Measurements from ENCODE around the gene SLC38A1.
A peak's percentile ranks its signal among the peaks of the same experiment; 100 is the strongest.
"Not testable (repeated sequence)": the region's sequence is repeated elsewhere in the genome, so short reads cannot be mapped to it uniquely, and the experiment has no call there.

Gene SLC38A1

DNA sequence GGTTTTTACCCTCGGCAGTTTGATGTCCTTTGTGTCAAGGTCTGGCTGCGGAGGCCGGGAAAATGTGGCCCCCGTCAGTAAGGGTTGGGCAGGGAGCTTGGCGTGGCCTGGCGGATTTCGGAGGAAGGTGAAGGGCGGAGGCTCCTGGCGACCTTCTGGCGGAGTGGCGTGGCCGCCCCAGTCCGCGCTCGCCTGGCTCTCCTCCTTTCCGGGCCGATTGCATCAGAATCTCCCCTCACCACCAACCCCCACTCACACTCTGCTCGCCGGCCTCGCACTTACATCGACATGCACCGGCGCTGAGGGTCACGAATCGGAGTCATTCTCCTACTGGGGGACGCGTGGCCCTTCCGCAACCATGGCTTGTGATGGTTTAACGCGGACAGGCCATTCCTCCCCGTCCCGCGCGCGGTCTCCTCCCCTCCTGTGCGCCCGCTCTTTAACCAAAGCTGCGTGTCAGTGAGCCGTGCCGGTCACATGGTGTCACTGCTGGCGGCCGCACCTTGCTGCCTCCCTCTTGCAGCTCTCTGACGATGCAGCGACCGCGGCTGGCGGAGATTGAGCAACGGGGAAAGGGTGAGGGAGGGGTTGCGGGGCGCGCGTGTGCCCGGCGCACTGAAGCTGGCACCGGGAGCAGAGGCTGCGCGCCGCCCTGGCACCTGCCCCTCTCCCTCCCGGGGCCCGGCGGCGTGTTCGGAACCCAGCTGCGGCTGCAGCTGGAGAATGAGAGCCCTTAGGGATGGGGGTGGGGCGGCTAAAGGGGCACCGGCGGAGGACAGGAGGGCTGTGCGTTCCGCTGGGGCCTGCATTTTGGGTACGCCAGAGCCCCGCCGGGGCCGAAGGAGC, at the start of gene SLC38A1:
TSS of gene SLC38A1 (minus strand) at position 461 of the 846 bp plus-strand sequence. CDS start 29,243 bp downstream, outside the sequence.
- peak; percentile 77 for DNase-seq

DNA sequence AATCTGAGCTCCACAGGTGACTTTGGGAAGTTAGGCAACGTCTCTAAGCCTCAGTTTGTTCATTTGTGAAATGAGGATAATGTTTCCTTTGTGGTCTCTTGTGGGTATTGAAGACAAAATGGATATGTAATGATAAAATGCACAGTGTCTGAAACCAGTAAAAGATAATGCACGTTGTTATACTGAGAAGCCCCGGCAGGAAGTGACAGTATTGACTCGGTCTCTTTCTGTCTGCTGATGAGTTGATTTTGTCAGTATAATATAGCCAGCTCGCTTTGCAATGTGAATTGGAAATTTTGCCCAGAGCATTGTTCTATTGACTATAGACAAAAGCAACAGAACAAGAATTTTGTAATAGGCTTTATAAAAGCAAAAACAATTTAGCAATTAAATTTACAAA, 49.2 kb upstream of the SLC38A1 start:
- DNase-seq: no peak

DNA sequence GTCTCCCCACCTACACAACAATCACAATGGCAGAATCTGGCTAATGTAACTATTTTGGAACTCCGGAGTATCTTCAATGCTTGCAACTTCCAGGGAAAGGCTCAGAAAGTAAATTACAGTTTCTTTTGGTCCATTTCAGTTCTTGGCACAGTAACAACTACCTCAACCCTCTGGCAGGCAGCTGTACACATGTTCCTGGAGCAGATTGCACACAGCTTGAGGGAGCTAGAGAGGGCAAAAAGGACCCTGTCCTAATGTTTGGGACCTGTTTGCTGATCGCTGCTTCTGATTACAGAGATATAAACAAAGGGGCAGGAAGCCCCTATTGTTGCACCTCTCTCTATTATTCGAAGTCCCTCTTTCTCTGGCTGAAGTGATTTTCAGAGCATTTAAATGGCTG, 35.2 kb upstream of the SLC38A1 start:
- DNase-seq: no peak

DNA sequence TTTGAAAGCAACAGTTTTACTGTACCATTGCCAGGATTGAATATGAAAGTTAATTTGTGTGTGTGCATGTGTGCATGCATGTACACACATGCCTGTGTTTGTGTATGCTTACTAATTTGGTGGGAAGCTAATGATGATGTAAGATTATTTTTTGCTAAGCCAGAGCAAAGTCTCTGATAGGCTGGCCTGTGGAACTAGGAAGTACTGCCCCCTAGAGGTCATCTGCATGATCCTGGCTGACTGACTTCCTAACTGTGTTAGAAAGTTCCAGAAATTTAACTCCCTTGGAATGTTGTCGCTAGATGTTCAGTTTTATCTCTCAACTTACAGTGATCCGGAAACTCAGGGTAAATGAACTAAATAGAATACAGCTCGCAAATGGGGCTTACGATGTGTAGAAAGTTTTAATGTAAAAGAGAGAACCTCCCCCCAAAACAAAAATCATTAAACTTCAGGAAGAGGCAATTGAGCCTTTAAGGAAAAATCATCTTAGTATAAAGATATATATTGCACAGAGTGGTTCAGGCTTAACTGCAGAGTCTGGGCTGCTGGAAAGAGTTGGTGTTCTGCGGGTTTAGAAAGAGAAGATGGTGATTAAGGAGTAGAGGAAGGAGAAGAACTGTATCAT, 34.3 kb upstream of the SLC38A1 start:
- peak; percentile 13 for DNase-seq

DNA sequence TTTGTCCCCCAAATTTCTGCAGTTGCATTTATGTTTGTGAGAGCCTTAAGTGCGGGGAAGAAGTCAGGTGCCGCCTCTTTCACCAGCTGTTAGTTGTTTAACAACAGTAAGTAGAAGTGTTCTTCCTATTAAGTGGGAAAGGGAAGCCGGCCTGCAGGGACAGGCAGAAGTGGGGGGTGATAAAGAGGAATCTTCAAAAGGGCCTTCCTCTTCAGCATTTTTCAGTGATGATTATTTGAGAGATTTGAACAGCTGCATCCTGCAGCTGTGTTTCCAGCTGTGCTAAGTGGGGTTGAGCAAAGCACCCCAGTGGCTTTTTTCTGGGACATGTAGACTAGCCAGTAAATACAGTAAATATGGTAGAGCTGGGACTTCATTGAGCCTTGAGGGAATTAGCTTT, 32.1 kb upstream of the SLC38A1 start:
- no peak for DNase-seq

DNA sequence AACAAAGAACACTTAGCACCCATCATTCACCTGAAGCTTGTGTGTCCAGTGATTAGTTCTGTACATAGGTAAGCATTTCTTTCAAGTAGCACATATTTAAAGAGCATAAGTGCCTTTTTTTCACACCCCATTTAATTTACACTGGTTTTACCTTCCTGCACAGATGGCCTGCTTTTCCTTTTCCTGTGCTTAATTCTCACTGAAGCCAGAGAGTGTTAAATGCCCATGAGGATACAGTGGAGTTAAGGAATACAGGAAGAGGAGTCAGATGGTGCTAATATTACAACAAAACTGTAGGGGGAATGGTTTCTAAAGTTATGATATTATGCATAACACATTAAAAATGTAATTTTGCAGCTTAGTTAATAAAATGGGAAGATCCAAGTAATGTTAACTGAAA, 31.0 kb upstream of the SLC38A1 start:
- DNase-seq: no peak

DNA sequence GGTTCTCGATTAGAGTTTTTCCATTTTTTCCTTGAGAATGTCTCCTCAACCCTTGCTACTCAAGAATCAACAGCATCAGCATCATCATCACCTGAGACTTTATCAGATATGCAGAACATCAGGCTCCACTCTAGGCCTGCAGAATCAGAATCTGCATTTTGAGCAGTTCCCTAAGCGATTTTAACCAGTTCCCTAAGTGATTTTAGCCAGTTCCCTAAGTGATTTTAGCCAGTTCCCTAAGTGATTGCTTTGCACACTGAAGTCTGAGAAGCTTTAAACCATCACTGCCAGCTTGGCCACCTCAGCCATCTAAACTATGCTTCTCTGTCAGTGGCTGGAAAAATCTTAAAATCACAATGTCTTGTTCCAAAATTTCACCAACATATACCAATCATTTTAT, 29.4 kb upstream of the SLC38A1 start:
- no peak for DNase-seq

DNA sequence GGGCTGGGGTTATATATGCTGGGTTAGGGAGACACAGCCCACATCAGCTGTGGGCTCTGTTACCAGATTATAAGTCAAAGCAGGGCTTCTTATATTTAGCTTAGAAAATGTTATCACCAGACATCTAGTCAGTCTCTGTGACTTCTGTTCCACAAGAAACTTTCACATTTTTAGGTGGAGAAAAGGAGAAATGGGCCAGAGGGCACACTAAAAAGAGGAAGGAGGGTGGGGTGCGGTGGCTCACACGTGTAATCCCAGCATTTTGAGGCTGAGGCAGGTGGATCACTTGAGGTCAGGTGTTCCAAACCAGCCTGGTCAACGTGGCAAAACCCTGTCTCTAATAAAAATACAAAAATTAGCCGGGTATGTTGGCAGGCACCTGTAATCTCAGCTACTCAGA, 28.0 kb upstream of the SLC38A1 start:
- no peak for DNase-seq

DNA sequence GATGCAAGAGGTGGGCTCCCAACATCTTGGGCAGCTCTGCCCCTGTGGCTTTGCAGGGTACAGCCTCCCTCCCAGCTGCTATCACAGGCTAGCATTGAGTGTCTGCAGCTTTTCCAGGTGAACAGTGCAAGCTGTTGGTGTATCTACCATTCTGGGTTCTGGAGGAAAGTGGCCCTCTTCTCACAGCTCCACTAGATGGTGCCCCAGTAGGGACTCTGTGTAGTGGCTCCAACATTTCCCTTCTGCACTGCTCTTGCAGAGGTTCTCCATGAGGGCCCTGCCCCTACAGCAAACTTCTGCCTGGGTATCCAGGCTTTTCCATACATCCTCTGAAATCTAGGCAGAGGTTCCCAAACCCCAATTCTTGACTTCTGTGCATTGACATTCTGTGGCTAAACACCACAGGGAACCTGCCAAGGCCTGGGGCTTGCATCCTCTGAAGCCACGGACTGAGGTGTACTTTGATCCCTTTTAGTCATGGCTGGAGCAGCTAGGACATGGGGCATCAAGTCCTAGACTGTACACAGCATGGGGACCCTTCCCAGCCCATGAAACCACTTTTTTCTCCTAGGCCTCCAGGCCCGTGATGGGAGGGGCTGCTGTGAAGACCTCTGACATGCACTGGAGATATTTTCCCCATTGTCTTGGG, 24.0 kb upstream of the SLC38A1 start:
- DNase-seq: no peak

DNA sequence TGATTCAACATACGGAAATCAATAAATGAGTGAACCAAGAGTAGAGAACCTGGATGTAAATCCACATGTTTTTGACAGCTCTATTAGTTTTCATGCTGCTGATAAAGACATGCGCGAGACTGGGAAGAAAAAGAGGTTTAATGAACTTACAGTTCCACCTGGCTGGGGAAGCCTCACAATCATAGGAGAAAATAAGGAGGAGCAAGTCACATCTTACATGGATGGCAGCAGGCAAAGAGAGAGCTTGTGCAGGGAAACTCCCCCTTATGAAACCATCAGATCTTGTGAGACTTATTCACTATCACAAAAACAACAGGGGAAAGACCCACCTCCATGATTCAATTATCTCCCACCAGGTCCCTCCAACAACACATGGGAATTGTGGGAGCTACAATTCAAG, 23.1 kb upstream of the SLC38A1 start:
- DNase-seq: not testable (repeated sequence)

DNA sequence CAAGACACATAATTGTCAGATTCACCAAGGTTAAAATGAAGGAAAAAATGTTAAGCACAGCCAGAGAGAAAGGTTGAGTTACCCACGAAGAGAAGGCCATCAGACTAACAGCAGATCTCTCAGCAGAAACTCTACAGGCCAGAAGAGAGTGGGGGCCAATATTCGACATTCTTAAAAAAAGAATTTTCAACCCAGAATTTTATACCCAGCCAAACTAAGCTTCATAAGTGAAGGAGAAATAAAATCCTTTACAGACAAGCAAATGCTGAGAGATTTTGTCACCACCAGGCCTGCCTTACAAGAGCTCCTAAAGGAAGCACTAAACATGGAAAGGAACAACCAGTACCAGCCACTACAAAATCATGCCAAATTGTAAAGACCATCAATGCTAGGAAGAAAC, 16.3 kb upstream of the SLC38A1 start:
- DNase-seq: not testable (repeated sequence)

DNA sequence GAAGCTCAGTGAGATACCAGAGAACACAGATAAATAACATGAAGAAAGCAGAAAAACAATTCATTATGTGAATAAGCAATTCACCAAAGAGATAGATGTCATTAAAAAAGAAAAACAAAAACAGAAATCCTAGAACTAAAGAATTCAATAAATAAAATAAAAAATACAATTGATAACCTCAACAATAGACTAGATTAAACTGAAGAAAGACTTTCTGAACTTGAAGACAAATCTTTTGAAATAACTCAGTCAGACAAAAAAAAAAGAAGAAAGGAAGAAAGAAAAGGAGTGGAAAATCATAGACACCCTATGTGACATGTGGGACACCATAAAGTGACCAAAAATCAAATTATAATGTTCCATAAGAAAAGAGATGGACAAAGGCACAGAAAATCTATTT, 14.0 kb upstream of the SLC38A1 start:
- no peak for DNase-seq

DNA sequence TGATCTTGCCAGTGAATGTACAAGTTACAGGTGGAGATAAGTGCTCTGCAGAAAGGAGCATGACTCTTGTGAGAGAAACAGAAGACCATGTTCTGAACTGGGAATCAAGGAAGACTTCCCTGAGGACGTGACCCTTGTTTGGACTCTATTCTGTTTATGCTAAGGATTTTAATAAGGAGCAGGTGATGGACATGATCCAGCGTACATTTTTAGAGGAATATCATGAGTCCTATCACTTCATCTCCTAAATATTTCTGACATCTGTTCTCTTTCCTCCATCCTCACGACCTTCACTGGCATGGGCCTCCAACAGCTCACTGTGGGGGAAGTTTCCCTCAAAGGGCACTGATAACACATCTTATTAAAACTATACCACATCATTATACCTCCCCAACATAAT, 7.9 kb upstream of the SLC38A1 start:
- DNase-seq: no peak

DNA sequence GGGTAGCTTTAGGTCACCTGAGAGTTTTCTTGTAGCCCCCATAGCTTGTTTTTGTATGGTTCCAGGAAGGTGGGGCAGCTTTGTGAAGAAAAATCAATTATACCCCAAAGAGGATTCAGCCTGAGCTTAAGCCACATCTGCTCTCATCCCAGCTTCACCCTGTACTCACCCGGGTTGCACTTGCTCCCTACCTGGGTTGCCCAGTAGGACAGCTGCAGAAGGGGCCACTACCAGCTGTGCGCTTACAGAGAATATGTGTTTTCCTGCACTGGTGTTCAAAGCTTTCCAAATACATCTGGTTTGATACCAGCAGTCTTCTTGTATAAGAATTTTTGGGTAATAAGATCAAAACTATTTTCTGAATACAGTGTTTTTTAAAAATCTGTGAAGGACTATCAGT, 3.0 kb upstream of the SLC38A1 start:
- no peak for DNase-seq

DNA sequence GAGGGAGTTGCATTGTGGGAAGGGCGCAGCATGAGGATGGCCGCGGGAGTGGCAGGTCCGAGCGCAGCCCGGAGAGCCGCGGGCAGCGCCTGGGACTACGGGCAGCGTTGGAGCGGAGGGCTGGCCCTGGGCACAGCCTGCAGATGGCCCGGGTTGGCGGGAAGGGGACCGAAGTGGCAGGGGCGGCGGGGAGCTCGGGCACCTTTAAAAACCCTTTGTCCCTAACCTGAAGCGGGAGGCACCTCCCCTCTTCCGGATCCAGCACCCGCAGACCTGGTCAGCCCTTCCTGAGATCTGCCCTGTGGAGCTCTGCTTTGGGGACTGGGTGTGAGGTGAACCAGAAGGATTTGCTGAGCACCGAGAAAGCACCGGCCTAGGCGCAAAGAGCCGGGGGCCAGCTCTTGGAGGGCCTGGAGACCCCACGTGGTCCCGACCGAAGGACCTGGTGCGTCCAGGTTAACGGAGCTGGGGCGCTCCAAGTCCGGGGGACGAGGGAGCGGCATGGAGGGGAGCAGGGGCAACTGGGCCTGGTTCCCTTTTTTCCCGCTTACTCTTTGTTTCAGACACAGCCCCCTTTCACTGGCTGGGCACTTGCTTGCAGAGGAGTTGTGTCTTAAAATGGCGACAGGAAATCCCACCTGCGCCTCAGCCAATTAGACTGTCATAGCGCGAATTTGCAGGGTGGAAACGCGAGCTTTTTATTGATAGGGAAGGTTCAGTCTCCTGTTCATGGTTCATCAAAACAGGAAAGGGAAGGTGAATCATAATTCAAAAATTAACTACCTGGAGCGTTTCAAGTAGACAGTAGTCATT, 792 bp upstream of the SLC38A1 start:
- DNase-seq: no peak

DNA sequence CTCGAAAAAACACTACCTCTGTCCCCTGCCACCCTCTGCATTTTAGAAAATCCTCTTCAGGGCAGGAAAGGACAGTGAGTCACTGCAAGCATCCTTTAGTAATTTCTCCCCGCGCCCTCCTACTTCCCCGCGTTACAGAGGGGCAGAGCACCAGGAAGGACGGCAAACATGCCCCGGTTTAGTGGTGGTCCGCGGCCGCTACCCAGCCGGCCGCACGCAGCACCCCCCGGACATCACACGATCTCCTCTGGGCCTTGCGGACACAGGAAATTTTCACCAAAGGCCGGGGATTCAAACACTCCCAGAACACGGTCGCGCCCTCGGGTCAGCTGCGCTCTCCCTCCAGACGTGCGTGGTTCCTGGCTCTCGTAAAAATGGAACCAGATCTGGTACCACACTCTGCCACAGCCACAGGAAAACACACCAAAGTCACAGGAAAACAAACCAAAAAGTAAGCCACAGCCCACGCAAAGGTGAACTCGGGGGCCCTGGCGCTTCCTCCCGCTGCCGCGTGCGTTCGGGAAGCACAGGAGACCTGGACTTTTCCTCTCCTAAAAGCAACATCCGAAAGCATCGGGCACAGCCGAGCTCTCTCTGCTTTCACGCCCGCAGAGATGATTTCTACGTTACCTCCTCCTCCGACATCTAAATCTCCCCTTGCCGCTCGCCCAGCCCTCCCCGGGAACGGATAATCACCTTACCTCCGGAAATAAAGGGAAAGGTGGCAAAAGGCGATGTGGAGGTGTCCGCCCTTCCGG, 839 bp downstream of the SLC38A1 start:
- DNase-seq: no peak

DNA sequence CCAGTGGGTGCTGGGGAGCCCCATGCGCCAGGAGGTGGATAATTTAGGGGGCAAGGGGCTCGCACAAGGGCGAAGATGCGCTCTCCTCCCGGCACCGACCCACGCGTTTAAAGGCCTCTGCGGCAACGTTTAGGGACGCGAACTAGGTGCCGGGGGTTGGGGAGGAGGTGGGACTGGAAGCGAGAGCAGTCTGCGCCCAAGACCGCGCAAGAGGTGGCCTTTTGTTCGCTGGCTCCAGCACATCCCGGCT, 1.3 kb downstream of the SLC38A1 start:
- no peak for DNase-seq

DNA sequence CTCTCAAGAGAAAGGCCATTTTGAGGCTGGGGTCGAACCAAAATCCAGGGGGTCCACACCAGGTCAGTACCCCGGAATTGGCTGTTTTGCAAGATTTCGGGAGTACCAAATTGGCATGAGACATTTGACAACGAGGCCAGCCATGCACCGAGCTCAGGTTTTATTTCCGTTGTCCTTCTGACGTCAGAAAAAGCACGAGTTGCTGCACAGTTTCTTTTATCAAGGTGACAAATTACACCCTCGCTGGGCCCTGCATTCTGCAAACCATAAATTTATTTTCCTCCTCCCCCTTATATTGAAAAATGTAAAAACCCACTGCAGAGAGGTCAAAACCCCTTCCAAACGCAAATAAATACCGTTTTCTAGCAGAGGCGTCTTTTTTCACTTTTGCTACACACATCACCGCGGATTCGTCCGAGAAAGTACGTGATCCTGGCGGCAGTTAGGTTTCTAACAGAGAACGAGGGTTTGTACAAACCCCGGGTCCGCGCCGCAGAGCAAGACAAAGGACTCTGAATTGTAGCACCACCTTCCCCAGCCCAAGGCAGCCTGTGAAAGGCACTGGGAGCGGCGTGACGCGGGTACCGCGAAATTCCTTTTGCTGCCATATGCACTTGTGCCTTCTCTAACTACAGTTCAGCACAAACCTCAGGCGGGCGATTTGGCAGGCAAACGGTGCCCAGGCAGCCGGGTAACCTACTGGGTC, 1.8 kb downstream of the SLC38A1 start:
- peak; percentile 34 for DNase-seq

DNA sequence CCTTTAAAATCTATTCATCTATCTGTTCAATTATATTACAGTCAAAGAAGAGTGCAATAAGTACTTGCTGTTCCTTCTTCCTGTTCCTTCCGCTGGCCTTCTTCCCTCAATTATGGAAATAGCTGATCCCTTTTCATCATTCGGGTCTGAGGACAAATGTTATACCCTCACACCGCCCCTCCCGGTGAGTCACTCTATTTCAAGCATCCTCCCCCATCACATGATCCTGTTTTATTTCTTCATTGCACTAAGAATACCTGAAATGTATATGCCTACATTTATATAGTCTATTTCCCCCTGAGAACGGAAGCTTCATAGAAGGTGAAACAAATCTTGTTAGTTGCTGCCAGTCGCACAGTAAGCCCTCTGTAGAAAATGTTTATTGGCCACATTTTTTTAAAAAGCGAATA, 2.5 kb downstream of the SLC38A1 start:
- DNase-seq: no peak

DNA sequence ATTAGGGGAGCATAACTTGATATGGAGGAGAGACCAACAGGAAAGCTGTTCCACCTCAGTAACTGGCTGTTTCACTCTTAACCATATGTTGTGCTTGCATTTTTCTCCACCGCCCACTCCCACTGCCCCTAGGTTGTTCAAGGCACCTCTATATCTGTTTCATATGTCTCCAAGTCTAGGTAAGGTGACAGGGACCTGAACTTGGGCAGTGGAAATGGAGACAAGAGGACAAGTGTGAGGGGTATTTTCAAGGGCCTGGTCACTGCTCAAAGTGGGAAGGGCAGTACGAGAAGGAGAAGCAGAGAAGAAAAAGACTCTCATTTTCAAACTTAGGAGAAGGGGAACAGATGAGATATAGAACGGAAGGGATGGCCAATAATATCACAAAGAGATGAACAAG, 3.1 kb downstream of the SLC38A1 start:
- no peak for DNase-seq

DNA sequence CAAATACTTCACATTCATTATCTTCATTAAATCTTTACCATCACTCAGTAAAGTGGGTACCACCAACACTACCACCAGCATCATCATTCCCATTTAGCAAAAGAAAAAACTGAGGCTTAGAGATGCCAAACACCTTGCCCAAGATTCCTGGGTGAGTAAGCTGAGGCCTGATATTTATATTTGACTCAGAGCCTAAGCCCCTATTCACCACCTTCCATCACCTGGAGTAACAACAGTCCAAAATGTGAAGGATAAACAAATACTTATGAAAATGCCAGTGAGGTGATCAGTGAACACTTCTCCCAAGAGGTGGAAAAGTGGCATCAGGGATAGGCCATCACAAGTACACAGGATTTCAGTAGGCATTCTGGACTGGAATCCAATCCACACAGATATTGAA, 3.7 kb downstream of the SLC38A1 start:
- DNase-seq: no peak

DNA sequence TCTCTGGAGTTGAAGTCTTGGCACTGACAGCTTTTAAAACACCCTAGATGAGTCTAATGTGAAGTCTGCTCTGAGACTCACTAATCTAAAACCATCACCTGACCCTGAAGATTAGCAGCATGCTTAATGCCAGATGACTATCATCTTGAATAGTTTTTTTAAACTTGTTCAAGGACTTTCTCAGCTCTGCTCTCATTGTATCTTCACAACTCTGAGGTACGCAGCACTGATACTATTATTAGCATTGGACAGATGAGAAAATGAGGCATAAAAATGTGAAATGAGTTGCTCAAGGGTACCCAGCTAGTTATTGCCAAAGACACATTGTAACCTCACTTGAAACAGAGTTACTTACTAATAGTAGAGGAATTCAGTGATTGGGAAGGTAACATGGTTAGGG, 4.8 kb downstream of the SLC38A1 start:
- no peak for DNase-seq
